Activated CD8-positive, alpha-beta memory T cell treated with anti-CD3 and anti-CD28 coated beads, Interleukin-2, amount 50 U/mL, for 24 hours (primary cell): ENCODE measurements around the gene NCKAP5.

Source experiments
- DNase-seq: peaks from one replicate; pipeline ENCODE4 v3.0.0-alpha.2; 2020; ENCODE audit errors: extremely low read depth

NCKAP5 gene

DNA sequence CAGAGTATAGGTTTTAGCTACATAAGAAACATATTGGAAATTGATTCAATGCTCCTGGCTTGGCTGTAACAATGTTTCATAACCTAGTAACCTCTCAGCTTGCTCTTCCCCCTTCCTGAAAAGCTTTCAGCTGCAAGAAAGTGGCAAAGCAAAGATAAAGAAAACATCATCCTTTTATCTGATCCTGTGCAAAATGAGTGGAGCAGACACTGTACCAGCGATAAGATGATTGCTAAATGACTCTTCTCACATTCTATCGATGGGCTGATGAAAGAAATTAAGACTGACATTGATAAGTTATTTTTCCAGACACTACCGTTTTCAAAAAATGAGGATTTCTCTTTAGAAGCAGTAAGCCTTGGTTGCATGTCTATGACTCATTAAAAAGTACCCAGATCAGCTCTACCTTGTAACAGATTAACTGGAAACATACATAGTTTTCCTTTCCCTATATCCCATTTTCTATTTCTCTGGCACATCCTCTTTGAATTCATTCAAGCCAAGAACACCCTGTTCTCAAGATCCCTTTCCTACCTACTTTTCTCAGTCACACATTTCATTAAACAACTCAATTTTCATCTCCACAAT lies 811.2 kb downstream of the NCKAP5 start:
- no peak for DNase-seq

DNA sequence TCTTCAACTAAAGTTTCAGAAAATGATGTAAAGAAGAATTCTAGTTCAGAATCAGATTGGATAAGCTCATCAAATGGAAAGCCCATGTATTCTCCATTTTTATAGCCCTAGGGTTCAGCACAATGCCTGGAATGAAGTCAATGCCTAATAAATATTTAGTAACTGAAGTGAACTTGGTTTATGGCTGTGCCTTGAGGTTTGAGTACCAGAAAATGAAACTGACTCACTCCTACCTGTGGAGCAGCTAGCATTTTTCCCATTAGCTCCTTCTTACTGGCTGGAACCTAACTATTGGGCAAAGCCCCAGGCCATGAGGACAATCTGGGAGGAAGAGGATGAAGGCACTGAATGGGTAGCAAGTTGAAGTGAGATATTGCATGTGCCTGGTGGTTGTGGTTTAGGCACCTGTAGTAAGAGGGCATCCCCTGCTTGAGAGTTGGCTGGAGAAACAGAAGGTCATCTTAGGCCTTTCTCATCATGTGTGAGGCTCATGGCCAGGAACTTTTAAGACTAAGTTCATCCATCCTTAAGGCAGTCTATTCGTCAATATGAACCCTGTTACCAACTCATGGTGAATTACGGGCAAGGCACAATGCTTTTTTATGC lies 813.3 kb downstream of the NCKAP5 start:
- no peak for DNase-seq

- no peak for DNase-seq
These were observed 813.9 kb downstream of the NCKAP5 start for GRCh38 chr2:132754392-132754791.

GRCh38 chr2:132752421-132753206 lies 815.6 kb downstream of the NCKAP5 start:
- no peak for DNase-seq

DNA sequence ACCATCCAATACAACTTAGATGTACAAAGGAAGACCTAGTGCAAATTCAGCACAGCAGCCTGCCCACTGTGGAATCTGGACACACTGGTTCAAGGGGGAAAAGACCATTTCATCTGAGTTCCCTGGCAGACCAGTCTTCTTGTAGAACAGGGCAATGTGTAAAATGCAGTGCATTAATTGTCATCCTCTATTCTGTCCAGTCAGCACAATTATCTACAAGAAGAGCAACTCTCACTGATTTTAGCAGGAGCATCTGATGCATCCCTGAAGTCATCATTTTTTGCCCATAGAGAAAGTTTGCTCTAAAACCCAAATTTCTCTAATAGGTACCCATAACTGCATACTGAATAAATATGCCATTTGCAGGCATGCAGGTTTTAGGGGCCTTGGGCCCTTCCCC lies 816.4 kb downstream of the NCKAP5 start:
- DNase-seq: no peak

DNA sequence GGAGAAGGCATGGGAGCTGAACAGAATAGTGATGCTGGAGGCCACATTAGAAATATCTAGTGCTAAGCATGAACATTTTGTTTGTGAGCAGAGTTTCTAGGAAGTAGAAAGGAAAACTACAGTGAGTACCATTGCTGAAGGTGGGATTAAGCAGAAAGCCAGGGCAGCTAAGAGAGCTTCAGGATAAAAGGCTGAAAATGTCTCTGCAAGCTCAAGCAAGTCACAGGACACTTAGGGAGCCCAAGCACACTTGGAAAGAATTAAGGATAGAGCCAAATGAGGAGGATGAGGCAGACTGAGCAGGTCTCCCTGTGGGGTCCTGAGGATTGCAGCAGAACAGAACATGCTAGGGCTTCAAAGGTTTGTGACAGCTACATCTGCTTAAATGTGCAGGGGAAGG lies 817.7 kb downstream of the NCKAP5 start:
- DNase-seq: no peak

DNA sequence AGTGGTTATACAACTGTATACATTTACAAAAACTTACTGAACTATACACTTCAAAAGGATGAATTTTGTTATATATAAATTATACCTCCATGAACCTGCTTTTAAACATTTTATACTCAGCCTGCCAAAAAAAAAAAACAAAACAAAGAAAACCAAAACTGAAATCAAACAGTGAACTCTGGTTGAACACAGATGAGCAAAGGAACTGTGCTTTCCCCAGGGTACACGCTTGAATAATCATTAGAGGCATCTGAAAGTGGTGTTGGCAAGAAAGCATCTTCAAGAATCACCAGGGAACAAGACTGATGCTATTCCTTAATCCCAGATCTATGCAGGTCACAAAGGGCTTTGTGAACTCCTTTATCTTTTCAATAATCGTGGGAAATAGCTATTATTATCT lies 821.2 kb downstream of the NCKAP5 start:
- no peak for DNase-seq

- DNase-seq: no peak
These were observed 826.5 kb downstream of the NCKAP5 start for GRCh38 chr2:132741754-132742153.

GRCh38 chr2:132740081-132740720 lies 828.1 kb downstream of the NCKAP5 start:
- DNase-seq: no peak

DNA sequence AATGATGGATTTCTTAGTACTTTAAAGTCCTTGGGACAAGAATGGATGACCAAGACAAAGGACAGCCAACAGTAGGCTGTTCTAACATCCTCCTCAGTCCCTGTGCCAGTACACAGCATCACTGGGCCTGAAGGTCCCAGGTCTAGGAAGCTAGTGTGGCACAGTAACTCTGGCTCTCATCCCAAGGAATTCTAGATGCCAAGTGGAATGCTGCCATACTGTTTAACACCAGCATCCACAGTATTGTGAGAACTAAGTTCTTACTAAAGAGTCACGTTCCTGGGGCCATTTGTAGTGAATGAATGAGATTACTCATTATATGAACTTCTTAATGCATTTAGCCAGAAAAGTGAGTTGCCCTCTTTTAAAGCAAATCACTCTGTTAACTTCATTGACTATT lies 830.0 kb downstream of the NCKAP5 start:
- no peak for DNase-seq

DNA sequence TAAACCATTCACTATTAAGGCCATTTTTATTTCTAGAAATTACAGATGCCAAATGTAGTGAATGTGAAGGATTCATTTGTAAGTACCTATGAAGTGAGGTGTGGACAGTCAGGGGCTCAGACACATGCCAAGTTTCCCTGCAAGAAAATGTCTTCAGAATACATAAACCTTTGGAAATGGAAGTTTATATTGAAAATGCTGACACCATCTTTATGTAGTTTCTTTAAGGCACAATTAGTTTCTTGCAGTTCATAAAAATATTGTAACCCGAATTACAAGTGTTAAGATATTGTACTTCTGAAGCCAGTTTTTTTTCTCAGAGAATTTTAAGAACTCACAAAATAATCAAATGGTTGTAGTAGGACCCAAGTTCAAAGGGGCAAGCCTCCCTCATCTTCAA lies 832.2 kb downstream of the NCKAP5 start:
- no peak for DNase-seq

- no peak for DNase-seq
These were observed 833.3 kb downstream of the NCKAP5 start for GRCh38 chr2:132734961-132735360.

DNA sequence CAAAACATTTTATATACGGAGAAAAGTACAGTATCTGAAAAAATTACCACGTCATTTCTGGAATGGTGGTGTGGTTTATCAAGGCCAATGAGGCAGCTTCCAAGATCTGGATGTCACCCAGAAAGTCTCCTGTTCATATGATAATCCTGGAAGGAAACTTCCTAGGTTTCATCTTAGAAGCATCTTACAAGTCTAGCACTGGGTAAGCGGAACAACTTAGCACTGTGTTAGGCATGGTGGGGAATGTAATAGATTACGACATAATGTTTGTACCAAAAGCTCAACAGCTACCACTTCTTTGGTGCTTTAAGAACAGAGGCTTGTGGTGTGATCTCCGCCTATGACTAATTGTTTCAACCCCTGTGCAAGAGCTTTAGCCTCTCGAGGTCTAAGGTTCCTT lies 835.2 kb downstream of the NCKAP5 start:
- DNase-seq: no peak

DNA sequence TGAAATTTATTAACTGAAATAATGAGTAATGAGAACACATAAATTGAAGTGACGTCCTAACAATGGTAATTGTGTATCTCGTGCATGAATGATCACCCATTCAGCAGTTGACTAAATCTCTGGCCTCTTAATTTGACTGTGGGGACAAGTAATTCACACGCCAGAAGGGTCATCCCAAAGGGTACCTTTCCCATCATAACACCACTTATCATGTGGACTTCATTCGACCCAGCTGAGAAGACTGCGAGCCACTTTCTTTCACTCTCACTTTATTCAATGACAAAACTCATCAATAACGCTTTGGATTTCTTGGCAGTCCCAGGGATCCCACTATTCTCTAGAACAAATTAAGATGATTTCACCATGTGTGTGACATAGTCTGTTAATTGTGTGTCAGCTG lies 835.6 kb downstream of the NCKAP5 start:
- no peak for DNase-seq

DNA sequence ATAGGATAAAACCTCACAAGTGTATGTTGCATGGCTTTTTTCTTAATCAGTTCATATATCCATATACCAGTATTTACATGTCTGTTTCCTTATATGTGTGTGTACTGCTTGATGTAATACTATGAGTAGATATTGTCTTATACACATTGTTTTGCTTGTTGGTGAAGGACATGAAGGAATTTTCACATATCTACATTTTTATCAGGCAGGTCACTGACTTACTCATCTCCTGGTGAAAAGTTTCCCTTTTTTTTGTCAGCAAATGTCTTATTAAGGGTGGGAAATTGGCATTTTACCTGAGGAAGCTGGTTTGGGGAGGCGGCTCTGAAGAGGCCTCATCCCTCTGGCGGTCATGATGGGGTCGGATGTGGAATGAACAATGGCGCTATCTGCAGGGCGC lies 836.8 kb downstream of the NCKAP5 start:
- DNase-seq: no peak

DNA sequence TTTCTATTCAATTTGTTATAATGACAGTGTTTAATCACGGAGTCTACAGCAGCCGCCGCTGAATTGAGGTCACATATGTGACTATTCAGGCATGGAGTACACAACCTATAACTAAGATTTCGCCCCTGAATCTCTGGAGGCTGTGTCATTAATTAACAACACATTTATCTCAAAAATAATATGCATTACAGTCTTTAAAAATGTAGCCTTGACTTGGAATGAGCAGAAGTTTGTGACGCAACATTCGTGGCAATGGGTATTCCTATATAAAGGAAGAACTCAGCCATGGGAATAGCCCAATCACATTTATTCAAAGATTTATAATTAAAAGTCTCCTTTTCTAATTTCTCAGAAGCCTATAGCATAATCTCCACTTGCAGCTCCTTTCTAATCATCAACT lies 837.7 kb downstream of the NCKAP5 start:
- no peak for DNase-seq

- no peak for DNase-seq
These were observed 838.7 kb downstream of the NCKAP5 start for GRCh38 chr2:132729522-132729921.

GRCh38 chr2:132726155-132726554 lies 842.1 kb downstream of the NCKAP5 start:
- DNase-seq: no peak

- DNase-seq: no peak
These were observed 842.5 kb downstream of the NCKAP5 start for GRCh38 chr2:132725748-132726147.

DNA sequence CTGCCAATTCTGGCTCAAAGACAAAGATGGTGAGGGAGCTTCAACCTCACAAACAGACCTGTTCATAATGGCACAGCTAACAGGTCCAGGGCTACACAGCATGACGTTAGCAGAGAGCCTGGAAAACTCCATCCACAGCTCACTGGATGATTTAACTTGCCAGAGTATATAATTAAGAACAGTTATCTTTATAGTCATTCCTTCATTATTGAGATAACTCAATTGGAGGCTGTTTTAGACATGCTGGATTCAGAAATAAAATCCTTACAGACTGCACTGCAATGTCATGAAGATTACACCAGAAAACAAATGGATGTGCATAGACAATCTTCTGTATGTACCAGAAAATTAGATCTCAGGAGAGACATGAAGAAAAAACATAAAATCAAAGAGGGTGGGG lies 843.1 kb downstream of the NCKAP5 start:
- no peak for DNase-seq

DNA sequence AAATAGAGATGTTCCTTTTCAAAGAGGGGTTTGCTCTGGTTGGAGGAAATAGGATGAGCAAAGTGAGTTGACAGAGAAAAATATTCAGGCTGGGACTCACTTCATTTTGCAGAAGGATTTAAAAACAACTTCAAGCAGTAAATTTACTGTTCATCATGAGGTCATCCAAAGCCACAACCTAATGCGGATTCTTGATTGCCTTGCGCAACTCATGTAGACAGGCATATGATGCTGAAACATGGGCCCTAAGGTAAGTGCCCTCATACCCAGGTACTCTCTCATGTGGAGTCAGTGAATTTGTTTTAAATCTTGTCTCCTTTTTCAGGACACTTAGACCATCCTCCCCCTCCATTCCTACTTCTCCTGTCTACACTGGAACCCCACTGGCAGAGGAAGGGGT lies 846.3 kb downstream of the NCKAP5 start:
- DNase-seq: no peak

GRCh38 chr2:132720393-132720792 lies 847.9 kb downstream of the NCKAP5 start:
- no peak for DNase-seq

DNA sequence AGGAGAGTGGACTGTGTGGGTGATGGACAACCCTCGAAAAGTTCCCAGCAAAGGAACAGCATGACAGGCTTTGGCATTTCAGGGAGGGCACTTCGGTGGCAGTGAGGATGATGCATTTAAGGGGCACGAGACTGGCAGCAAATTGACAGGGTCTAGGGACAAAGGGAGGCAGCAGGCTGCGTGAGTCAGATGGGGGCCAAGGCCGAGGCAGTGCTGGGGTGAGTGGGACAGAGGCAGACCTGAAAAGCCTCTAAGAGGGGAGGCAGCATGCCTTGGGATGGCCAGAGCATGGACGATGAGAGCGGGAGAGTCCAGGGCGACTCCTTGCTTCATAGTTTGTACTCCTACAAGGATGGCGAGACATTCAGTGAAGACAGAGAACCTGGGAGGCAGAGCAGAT lies 848.8 kb downstream of the NCKAP5 start:
- no peak for DNase-seq
